Stomach smooth muscle (tissue), 2 donors: Measurements from ENCODE around the gene SLC13A3.
A peak's percentile ranks its signal among the peaks of the same experiment; 100 is the strongest.

ENCODE experiments used
- H3K27ac ChIP-seq: one replicate; pipeline ENCODE4 v1.7.0; 2013; ENCODE audit warnings: mild to moderate bottlenecking, low read length, inconsistent platforms
- H3K27me3 ChIP-seq, 2 donors: one replicate each; pipeline ENCODE4 v1.7.0; 2013; ENCODE audit warnings: low read length in 2 of 2; ENCODE audit not compliant: insufficient read depth in 2 of 2, control insufficient read depth in 1 of 2
- H3K36me3 ChIP-seq, 2 donors: one replicate each; pipeline ENCODE4 v1.7.0; 2013; ENCODE audit warnings: low read length in 2 of 2; ENCODE audit not compliant: control insufficient read depth in 2 of 2, insufficient read depth in 2 of 2
- H3K4me1 ChIP-seq: one replicate; pipeline ENCODE4 v1.7.0; 2013; ENCODE audit warnings: low read length; ENCODE audit not compliant: control insufficient read depth, insufficient read depth
- H3K4me3 ChIP-seq, 2 donors: one replicate each; pipeline ENCODE4 v1.7.0; 2013; ENCODE audit warnings: low read length in 2 of 2
- H3K9ac ChIP-seq, 2 donors: one replicate each; pipeline ENCODE4 v1.7.0; 2013; ENCODE audit warnings: low read length in 2 of 2, mild to moderate bottlenecking in 1 of 2
- H3K9me3 ChIP-seq, 2 donors: one replicate each; pipeline ENCODE4 v1.7.0; 2013; ENCODE audit warnings: low read length in 2 of 2; ENCODE audit not compliant: control insufficient read depth in 2 of 2
- donor health status: healthy.
- donor health status: Pancreatic carcinoma.

SLC13A3 gene

DNA sequence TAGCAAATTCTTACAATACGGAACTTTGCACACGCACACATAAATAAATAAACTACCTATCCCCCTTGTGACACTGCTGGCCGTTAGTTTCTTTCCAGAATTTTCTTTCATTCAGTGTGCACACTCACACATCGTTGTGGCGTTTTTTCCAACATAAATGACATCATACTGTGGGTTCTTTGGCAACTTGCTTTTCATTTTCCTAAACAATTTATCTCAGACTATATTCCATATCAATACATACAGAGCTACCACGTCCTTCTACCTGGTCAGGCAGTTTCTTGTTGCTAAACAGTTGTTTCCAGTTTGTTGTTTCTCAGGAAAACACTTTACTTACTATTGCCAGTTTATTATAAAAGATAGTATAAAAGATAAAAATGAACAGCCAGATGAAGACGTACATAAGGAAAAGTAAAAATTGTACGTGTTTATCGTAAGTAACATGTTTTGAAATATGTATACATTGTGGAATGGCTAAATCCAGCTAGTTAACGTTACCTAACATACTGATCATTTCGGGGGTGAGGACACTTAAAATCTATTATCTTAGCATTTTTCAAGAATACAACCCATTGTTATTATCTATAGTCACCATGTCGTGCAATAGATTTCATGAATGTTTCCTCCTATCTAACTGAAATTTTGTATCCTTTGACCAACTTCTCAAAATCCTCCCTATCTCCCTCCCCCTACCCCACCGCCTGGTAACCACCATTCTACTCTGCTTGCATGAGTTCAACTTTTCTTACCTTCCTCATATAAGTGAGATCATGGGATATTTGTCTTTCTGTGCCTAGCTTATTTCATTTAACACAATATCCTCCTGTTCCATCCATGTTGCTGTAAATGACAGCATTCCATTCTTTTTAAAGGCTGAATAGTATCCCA, 39.2 kb upstream of the SLC13A3 start:
- H3K4me3 ChIP-seq, result peak overlapping the region; percentile 71 to 87

DNA sequence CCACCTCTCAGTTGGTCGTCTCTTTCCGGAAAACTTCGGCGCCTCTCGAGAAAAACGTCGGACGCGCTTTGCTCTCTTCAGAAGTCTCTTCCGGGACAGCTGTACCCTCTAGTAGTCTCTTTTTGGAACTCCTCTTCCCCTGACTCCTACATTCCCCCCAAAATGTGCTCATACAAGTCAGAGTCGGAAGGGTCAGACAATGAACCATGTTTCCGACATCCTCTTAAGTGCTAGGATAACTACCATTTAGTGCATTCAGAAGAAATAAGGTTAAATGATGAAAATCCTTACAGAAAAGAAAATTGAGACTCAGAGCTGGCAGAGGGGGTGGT, 38.5 kb upstream of the SLC13A3 start:
- H3K36me3 ChIP-seq, result no peaks in the 10 kb centered on the region
- peak overlapping the region; percentile 72 to 95 for H3K9ac ChIP-seq
- no peaks in the 10 kb centered on the region for H3K9me3 ChIP-seq
- H3K27ac ChIP-seq, result peak overlapping the region; percentile 90
- no peaks in the 10 kb centered on the region for H3K27me3 ChIP-seq
- peaks cover 16% of the 10 kb centered on the region for H3K4me1 ChIP-seq
- H3K4me3 ChIP-seq, result peak overlapping the region; percentile 71 to 87

More for the DNA sequence above, 39.2 kb upstream of the SLC13A3 start:
- H3K9ac ChIP-seq, result peak overlapping the region; percentile 72 to 95
- peaks cover 16% of the 10 kb centered on the region for H3K4me1 ChIP-seq
- H3K9me3 ChIP-seq, result no peaks in the 10 kb centered on the region
- H3K36me3 ChIP-seq, result no peaks in the 10 kb centered on the region
- peak overlapping the region; percentile 90 for H3K27ac ChIP-seq
- H3K27me3 ChIP-seq, result no peaks in the 10 kb centered on the region

- Histone ChIP-seq H3K27me3 (no peaks in the 10 kb centered on the region), H3K4me1 (peaks cover 18% of the 10 kb centered on the region), H3K36me3 (no peaks in the 10 kb centered on the region), H3K9ac (peak within 1 kb of the TSS; percentile 93 to 96), H3K27ac (peak within 1 kb of the TSS; percentile 90), H3K9me3 (no peaks in the 10 kb centered on the region), H3K4me3 (peak within 1 kb of the TSS; percentile 80 to 87)
These were observed 38.0 kb upstream of the SLC13A3 start, which contains the start of gene TP53RK for GRCh38 chr20:46689082-46689753. Gene TP53RK, minus strand, starts transcription at chr20:46689444. Its CDS starts 30 bp downstream, at chr20:46689414.

DNA sequence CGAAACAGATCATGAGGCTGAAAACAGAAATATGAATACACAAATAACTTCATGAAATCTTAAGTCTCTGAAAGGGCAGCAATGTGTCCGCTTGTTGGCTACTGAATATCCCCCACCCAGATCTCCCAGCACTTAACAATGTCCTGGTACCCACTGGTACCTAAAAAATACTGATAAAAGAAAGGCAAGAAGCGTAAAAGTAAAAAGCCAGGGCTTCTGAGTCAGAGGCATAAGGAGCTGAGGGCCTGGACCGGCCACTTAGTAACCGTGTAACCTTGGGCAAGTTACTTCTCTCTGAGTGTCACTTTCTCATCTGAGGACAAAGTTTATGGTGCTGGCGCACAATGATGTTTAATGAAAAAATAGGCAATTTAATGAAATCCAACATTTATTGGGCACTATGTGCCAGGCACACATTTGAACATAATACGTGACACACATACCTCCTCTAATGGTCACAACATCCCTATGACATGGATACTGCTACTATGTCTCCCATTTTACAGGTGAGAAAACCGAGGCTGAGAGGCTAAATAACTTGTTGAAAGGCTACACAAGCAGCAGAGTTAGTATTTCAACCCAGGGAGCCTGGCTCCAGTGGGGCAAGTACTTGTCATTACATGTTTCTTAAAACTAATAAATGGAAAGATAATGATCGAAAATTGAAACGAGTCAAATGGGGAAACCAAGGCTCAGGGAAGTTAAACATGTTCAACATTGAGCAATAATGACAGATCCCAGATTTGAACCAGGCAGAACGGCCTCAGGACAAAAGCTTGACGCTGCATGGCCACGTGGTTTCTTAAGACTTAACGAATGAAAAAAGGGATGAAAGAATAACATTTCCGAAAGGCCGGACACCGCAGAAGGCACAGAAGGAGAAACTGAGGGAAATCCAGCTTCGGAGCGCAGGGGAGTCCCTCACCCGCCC, 37.2 kb upstream of the SLC13A3 start:
- H3K4me3 ChIP-seq, result peak overlapping the region; percentile 80 to 87
- peak overlapping the region; percentile 90 for H3K27ac ChIP-seq

DNA sequence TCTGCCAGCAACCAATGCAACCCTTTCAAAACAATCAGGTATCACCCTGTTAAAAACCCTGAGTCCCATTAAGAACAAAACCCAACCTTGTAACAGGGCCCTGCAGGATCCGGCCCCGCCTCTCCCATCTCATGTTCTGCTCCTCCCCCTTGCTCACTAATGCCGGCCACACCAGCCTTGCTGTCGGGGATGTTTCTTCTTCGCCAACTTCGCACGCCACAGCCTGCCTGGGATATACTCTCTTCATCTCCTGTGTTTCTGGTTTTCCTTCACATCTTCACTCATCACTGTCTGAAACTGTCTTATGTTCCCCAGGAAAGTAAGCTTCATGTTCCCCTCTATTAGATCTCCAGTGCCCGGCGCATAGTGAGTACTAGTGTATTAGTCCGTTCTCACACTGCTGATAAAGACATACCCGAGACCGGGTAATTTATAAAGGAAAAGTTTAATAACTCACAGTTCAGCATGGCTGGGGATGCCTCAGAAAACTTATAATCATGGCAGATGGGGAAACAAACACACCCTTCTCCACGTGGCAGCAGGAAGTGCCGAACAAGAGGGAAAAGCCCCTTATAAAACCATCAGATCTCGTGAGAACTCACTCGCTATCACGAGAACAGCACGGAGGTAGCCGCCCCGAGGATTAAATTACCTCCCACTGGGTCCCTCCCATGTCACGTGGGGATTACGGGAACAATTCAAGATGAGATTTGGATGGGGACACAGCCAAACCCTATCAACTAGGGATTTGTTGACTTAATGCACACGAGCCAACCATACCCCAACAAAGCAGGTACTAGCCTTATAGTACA, 32.9 kb upstream of the SLC13A3 start:
- Histone ChIP-seq H3K4me1 (peaks cover 34% of the 10 kb centered on the region), H3K27me3 (no peaks in the 10 kb centered on the region), H3K9ac (peak overlapping the region; percentile 34 to 51), H3K4me3 (peak overlapping the region; percentile 45 to 67), H3K27ac (no peak overlapping the region), H3K36me3 (peaks cover 0 to 2% of the 10 kb centered on the region in 2 donors), H3K9me3 (no peaks in the 10 kb centered on the region)

More for the DNA sequence above, 37.2 kb upstream of the SLC13A3 start:
- H3K36me3 ChIP-seq, result no peaks in the 10 kb centered on the region
- peaks cover 26% of the 10 kb centered on the region for H3K4me1 ChIP-seq
- H3K27me3 ChIP-seq, result no peaks in the 10 kb centered on the region
- H3K9me3 ChIP-seq, result no peaks in the 10 kb centered on the region
- H3K9ac ChIP-seq, result peak overlapping the region; percentile 93 to 96

DNA sequence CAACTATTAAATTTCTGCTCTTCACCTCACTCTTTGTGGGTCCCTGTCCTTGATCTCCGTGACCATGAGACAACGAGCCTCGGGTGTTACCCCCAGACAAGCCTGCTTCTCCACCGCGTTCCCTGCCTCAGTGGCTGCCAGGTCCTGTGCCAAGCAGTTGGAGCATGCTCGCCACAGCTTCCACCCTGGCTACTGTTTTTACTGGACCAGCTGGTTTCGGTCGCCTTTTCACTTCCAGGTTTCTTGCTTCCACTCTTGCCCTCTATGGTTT, 32.3 kb upstream of the SLC13A3 start:
- Histone ChIP-seq H3K9ac (peak overlapping the region; percentile 21 to 34), H3K36me3 (peaks cover 0 to 2% of the 10 kb centered on the region in 2 donors), H3K27ac (no peak overlapping the region), H3K4me1 (peaks cover 32% of the 10 kb centered on the region), H3K27me3 (no peaks in the 10 kb centered on the region), H3K4me3 (peak overlapping the region; percentile 45 to 67), H3K9me3 (no peaks in the 10 kb centered on the region)

DNA sequence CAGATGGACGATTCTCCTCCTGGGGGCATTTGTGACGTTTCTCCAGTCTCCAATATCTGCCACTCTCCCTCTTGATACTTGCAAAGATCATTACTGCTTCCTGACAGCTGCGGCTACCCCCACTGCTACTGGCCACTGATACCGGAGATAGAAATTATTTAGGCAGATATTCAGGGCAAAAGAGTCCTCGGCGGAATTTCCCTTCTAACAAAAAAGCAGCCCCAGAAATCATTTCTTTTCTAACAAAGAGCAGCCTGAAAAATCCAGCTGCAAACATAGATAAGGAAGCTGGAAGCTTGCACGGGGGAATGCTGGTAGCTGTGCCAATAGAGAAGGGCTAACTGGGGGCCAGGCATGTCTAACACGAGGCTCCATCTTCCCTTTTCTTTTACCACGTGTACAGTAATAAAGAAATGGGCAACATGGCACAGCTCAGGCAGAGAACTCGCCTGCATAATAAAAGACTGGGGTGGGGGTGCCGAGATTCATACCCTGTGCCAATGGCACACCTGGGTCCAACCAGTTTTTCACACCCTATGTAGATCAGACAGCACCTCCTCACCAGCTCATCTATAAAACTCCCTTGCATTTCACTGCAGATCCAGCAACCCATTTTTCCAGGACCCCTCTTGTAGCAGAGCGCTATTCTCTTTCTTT, 31.9 kb upstream of the SLC13A3 start:
- H3K4me3 ChIP-seq, result peak overlapping the region; percentile 45 to 67
- H3K9me3 ChIP-seq, result no peaks in the 10 kb centered on the region
- H3K9ac ChIP-seq, result peak overlapping the region in 1 of 2 donors; percentile 21
- H3K27ac ChIP-seq, result no peak overlapping the region
- no peaks in the 10 kb centered on the region for H3K27me3 ChIP-seq
- H3K4me1 ChIP-seq, result peaks cover 28% of the 10 kb centered on the region
- H3K36me3 ChIP-seq, result peaks cover 0 to 2% of the 10 kb centered on the region in 2 donors

GRCh38 chr20:46682063-46682821, 31.0 kb upstream of the SLC13A3 start:
- H3K27me3 ChIP-seq, result no peaks in the 10 kb centered on the region
- H3K4me1 ChIP-seq, result peaks cover 19% of the 10 kb centered on the region
- H3K27ac ChIP-seq, result no peak overlapping the region
- no peak overlapping the region for H3K4me3 ChIP-seq
- peaks cover 0 to 2% of the 10 kb centered on the region in 2 donors for H3K36me3 ChIP-seq
- H3K9me3 ChIP-seq, result no peaks in the 10 kb centered on the region
- H3K9ac ChIP-seq, result no peak overlapping the region
